ENCODE results near the gene MICAL2.

GRCh38 chr11:12270817-12271216 is 160.4 kb downstream of the MICAL2 start:
- no peak for TF ChIP-seq POLR2AphosphoS5 (IDR thresholded peaks at IDR 0.05; ENCODE audit: borderline replicate concordance, low read depth, low read length)
- no peak for TF ChIP-seq EZH2 (IDR thresholded peaks at IDR 0.05)
